ENCODE results near the gene COLEC12.

COLEC12 gene

GRCh38 chr18:429030-429429 lies 71.5 kb downstream of the COLEC12 start:
- no peaks in the 10 kb centered on the region for H3K9me3 ChIP-seq (ENCODE audit: low read length)
- H3K9ac ChIP-seq (ENCODE audit: low read length) = no peak overlapping the region
- H3K4me3 ChIP-seq (ENCODE audit: low read depth in 1 of 2, low read length in 2 of 2) = no peak overlapping the region
- no peaks in the 10 kb centered on the region for H3K27me3 ChIP-seq (ENCODE audit: control insufficient read depth in 1 of 2, insufficient read depth in 2 of 2, low read length in 2 of 2)
- H3K36me3 ChIP-seq (ENCODE audit: insufficient read depth, low read length) = no peaks in the 10 kb centered on the region
- peaks cover 7% of the 10 kb centered on the region for H3K4me1 ChIP-seq (ENCODE audit: insufficient read depth, low read length)
- H3K27ac ChIP-seq (ENCODE audit: low read depth, low read length) = no peak overlapping the region

GRCh38 chr18:427005-427404 lies 73.5 kb downstream of the COLEC12 start:
- Histone ChIP-seq H3K27ac (ENCODE audit: low read depth, low read length) (no peak overlapping the region), H3K9me3 (ENCODE audit: low read length) (no peaks in the 10 kb centered on the region), H3K4me3 (ENCODE audit: low read depth in 1 of 2, low read length in 2 of 2) (no peak overlapping the region), H3K36me3 (ENCODE audit: insufficient read depth, low read length) (no peaks in the 10 kb centered on the region), H3K9ac (ENCODE audit: low read length) (no peak overlapping the region), H3K27me3 (ENCODE audit: control insufficient read depth in 1 of 2, insufficient read depth in 2 of 2, low read length in 2 of 2) (no peaks in the 10 kb centered on the region), H3K4me1 (ENCODE audit: insufficient read depth, low read length) (peaks cover 10% of the 10 kb centered on the region)

GRCh38 chr18:425106-425745 lies 75.3 kb downstream of the COLEC12 start:
- no peaks in the 10 kb centered on the region for H3K9me3 ChIP-seq (ENCODE audit: low read length)
- H3K9ac ChIP-seq (ENCODE audit: low read length) = no peak overlapping the region
- H3K27ac ChIP-seq (ENCODE audit: low read depth, low read length) = no peak overlapping the region

GRCh38 chr18:424668-425067 lies 75.8 kb downstream of the COLEC12 start:
- Histone ChIP-seq H3K9me3 (ENCODE audit: low read length) (no peaks in the 10 kb centered on the region), H3K27me3 (ENCODE audit: control insufficient read depth in 1 of 2, insufficient read depth in 2 of 2, low read length in 2 of 2) (no peaks in the 10 kb centered on the region), H3K36me3 (ENCODE audit: insufficient read depth, low read length) (no peaks in the 10 kb centered on the region), H3K27ac (ENCODE audit: low read depth, low read length) (no peak overlapping the region), H3K4me3 (ENCODE audit: low read depth in 1 of 2, low read length in 2 of 2) (no peak overlapping the region), H3K4me1 (ENCODE audit: insufficient read depth, low read length) (peaks cover 17% of the 10 kb centered on the region), H3K9ac (ENCODE audit: low read length) (no peak overlapping the region)

More at GRCh38 chr18:425106-425745, 75.3 kb downstream of the COLEC12 start:
- H3K4me3 ChIP-seq (ENCODE audit: low read depth in 1 of 2, low read length in 2 of 2) = no peak overlapping the region
- no peaks in the 10 kb centered on the region for H3K27me3 ChIP-seq (ENCODE audit: control insufficient read depth in 1 of 2, insufficient read depth in 2 of 2, low read length in 2 of 2)
- H3K36me3 ChIP-seq (ENCODE audit: insufficient read depth, low read length) = no peaks in the 10 kb centered on the region
- H3K4me1 ChIP-seq (ENCODE audit: insufficient read depth, low read length) = peaks cover 17% of the 10 kb centered on the region

DNA sequence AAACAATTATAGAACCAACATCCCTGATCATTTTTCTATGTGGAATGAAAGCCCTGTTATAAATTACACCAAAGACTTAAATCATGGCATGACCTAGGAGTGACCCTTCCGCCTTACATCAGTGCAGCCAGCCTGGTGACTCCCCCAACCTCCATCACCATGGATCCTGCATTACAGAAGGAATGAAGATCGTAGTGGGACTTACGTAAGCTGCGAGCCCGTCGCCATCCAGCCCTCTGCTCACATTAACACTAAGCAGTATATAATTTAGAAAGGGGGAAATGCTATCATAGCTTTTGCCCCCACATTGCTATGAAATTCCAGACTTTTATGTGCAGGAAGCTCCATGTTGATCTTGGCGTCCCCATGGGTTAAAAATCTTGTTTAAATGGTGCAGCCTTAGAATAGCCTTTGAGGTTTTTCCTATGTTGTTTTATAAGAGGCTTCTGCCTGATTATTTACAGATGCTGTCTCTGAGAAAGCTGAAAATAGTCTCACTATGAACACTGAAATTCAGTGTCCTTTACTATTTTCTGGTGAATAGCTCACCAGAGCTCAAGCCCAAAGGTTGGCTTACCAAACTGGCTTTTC lies 76.3 kb downstream of the COLEC12 start:
- no peak overlapping the region for H3K27ac ChIP-seq (ENCODE audit: low read depth, low read length)
- H3K9ac ChIP-seq (ENCODE audit: low read length) = no peak overlapping the region
- H3K4me3 ChIP-seq (ENCODE audit: low read depth in 1 of 2, low read length in 2 of 2) = no peak overlapping the region
- H3K36me3 ChIP-seq (ENCODE audit: insufficient read depth, low read length) = no peaks in the 10 kb centered on the region
- peaks cover 17% of the 10 kb centered on the region for H3K4me1 ChIP-seq (ENCODE audit: insufficient read depth, low read length)
- H3K27me3 ChIP-seq (ENCODE audit: control insufficient read depth in 1 of 2, insufficient read depth in 2 of 2, low read length in 2 of 2) = no peaks in the 10 kb centered on the region
- no peaks in the 10 kb centered on the region for H3K9me3 ChIP-seq (ENCODE audit: low read length)

DNA sequence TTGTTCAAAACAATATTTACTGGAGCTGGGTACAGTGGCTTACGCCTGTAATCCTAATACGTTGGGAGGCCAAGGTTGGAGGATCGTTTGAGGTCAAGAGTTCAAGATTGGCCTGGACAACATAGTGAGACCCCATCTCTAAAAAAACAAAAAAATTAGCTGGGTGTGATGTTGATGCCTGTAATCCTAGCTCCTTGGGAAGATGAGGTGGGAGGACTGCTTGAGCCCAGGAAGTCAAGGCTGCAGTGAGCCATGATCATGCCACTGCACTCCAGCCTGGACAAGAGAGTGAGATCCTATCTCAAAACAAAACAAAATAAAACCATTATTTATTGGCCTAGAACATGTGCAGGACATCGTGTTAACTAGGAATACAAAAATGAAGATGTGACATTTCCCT lies 77.5 kb downstream of the COLEC12 start:
- H3K9me3 ChIP-seq (ENCODE audit: low read length) = no peaks in the 10 kb centered on the region
- no peak overlapping the region for H3K9ac ChIP-seq (ENCODE audit: low read length)
- H3K4me3 ChIP-seq (ENCODE audit: low read depth in 1 of 2, low read length in 2 of 2) = no peak overlapping the region
- H3K36me3 ChIP-seq (ENCODE audit: insufficient read depth, low read length) = no peaks in the 10 kb centered on the region
- no peak overlapping the region for H3K27ac ChIP-seq (ENCODE audit: low read depth, low read length)
- H3K4me1 ChIP-seq (ENCODE audit: insufficient read depth, low read length) = peaks cover 17% of the 10 kb centered on the region
- no peaks in the 10 kb centered on the region for H3K27me3 ChIP-seq (ENCODE audit: control insufficient read depth in 1 of 2, insufficient read depth in 2 of 2, low read length in 2 of 2)

- H3K4me1 ChIP-seq (ENCODE audit: insufficient read depth, low read length) = peaks cover 17% of the 10 kb centered on the region
- H3K36me3 ChIP-seq (ENCODE audit: insufficient read depth, low read length) = no peaks in the 10 kb centered on the region
- no peaks in the 10 kb centered on the region for H3K9me3 ChIP-seq (ENCODE audit: low read length)
- no peak overlapping the region for H3K27ac ChIP-seq (ENCODE audit: low read depth, low read length)
- no peak overlapping the region for H3K4me3 ChIP-seq (ENCODE audit: low read depth in 1 of 2, low read length in 2 of 2)
- H3K27me3 ChIP-seq (ENCODE audit: control insufficient read depth in 1 of 2, insufficient read depth in 2 of 2, low read length in 2 of 2) = no peaks in the 10 kb centered on the region
- no peak overlapping the region for H3K9ac ChIP-seq (ENCODE audit: low read length)
Measured at GRCh38 chr18:421247-422155, 79.0 kb downstream of the COLEC12 start.

GRCh38 chr18:420661-421246 lies 79.7 kb downstream of the COLEC12 start:
- Histone ChIP-seq H3K4me1 (ENCODE audit: insufficient read depth, low read length) (peaks cover 21% of the 10 kb centered on the region), H3K27ac (ENCODE audit: low read depth, low read length) (no peak overlapping the region), H3K9me3 (ENCODE audit: low read length) (no peaks in the 10 kb centered on the region), H3K36me3 (ENCODE audit: insufficient read depth, low read length) (no peaks in the 10 kb centered on the region), H3K9ac (ENCODE audit: low read length) (no peak overlapping the region), H3K4me3 (ENCODE audit: low read depth in 1 of 2, low read length in 2 of 2) (no peak overlapping the region), H3K27me3 (ENCODE audit: control insufficient read depth in 1 of 2, insufficient read depth in 2 of 2, low read length in 2 of 2) (no peaks in the 10 kb centered on the region)

DNA sequence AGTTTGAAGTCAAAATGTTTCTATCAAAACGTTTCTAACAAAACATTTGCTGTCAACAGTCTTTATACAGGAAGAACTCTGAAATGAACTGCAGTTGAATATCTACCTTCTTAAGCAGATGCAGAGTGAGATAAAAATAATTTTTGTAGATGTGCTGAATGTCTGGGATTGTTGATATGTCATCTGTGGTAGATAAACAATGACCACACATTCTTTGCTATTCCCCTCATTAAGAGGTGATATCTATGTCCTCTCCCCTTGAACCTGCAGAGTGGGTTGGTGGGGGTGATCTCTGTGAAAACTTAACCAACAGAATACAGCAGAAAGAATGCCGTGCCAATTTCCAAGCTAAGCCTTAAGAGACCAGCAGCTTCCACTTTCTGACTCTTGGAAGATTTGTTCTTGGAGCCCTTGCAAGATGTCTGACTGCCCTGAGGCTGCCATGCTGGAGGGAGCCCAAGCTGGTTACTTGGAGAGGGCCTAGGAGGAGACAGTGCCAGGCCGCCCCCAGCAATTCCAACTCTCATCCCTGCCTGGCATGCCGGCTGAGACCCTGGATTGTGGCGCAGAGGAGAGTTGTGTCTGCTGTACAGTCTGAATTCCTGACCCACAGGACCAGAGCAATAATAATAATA lies 80.8 kb downstream of the COLEC12 start:
- Histone ChIP-seq H3K9ac (ENCODE audit: low read length) (no peak overlapping the region), H3K4me1 (ENCODE audit: insufficient read depth, low read length) (peaks cover 22% of the 10 kb centered on the region)

GRCh38 chr18:417495-417894 lies 83.0 kb downstream of the COLEC12 start:
- no peaks in the 10 kb centered on the region for H3K36me3 ChIP-seq (ENCODE audit: insufficient read depth, low read length)
- no peaks in the 10 kb centered on the region for H3K9me3 ChIP-seq (ENCODE audit: low read length)
- H3K4me3 ChIP-seq (ENCODE audit: low read depth in 1 of 2, low read length in 2 of 2) = no peak overlapping the region
- H3K4me1 ChIP-seq (ENCODE audit: insufficient read depth, low read length) = peaks cover 13% of the 10 kb centered on the region
- no peak overlapping the region for H3K9ac ChIP-seq (ENCODE audit: low read length)
- peak overlapping the region; percentile 31 for H3K27ac ChIP-seq (ENCODE audit: low read depth, low read length)
- H3K27me3 ChIP-seq (ENCODE audit: control insufficient read depth in 1 of 2, insufficient read depth in 2 of 2, low read length in 2 of 2) = no peaks in the 10 kb centered on the region

More for the DNA sequence above, 80.8 kb downstream of the COLEC12 start:
- Histone ChIP-seq H3K9me3 (ENCODE audit: low read length) (no peaks in the 10 kb centered on the region), H3K27ac (ENCODE audit: low read depth, low read length) (no peak overlapping the region), H3K36me3 (ENCODE audit: insufficient read depth, low read length) (no peaks in the 10 kb centered on the region), H3K27me3 (ENCODE audit: control insufficient read depth in 1 of 2, insufficient read depth in 2 of 2, low read length in 2 of 2) (no peaks in the 10 kb centered on the region), H3K4me3 (ENCODE audit: low read depth in 1 of 2, low read length in 2 of 2) (no peak overlapping the region)

DNA sequence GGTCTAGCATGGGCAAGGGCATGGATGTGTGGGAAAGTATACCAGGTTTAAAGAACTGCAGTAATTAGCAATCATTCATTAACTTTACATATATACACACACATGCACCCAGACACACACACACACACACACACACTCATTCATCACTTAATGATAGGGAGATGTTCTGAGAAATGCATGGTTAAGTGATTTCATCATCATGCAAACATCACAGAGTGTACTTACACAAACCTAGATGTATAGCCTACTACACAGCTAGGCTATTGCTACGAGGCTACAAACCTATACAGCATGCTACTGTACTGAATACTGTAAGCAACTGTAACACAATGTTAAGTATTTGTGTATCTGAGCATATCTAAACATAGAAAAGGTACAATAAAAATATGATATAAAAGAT lies 83.6 kb downstream of the COLEC12 start:
- Histone ChIP-seq H3K36me3 (ENCODE audit: insufficient read depth, low read length) (no peaks in the 10 kb centered on the region), H3K27ac (ENCODE audit: low read depth, low read length) (no peak overlapping the region), H3K9ac (ENCODE audit: low read length) (no peak overlapping the region), H3K4me3 (ENCODE audit: low read depth in 1 of 2, low read length in 2 of 2) (no peak overlapping the region), H3K4me1 (ENCODE audit: insufficient read depth, low read length) (peaks cover 13% of the 10 kb centered on the region), H3K27me3 (ENCODE audit: control insufficient read depth in 1 of 2, insufficient read depth in 2 of 2, low read length in 2 of 2) (no peaks in the 10 kb centered on the region), H3K9me3 (ENCODE audit: low read length) (no peaks in the 10 kb centered on the region)

Data from muscle layer of colon (tissue), 2 donors.